Measurements from ENCODE around the gene AP1G2.

The AP1G2 gene

GRCh38 chr14:23521785-23522640 lies 45.6 kb downstream of the AP1G2 start:
- peak in 1 of 58 donors; percentile 53 for DNase-seq

GRCh38 chr14:23520899-23521533 lies 46.6 kb downstream of the AP1G2 start:
- peak in 15 of 58 donors; percentile 14 to 62 (median 50) for DNase-seq

- DNase-seq, result no peak
Measured at GRCh38 chr14:23518709-23519108, 48.9 kb downstream of the AP1G2 start.

DNA sequence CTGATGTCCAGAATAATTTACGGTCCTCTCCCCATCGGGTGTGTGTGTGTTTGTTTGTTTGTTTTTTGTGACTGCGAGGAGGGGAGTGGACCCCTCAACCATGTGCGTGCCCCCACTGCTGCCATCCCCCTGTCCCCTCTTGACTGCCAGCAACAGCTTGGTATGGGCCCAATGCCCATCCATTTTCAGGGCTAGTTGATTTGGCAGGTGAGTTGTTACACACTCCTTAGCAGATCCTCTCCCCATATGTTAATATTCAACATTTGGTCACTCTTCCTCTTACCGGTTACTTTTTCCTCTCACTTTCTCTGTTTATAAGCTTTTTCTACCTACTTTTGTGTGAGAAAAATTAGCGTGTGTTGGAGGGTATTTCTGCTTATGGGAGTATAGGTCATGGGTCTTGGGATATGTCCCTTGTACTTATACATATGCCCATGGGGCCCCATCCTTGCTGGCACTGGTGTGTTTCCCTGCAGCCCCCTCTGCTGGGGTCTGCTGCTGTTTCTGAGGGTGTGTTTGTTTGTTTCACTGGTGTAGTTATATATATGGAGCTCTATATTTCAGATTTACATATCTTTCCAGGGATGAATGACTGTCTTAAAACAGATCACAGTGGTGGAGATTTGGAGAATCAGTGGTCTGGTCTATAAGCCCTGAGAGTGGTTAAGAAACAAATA lies 49.8 kb downstream of the AP1G2 start:
- no peak for DNase-seq

DNA sequence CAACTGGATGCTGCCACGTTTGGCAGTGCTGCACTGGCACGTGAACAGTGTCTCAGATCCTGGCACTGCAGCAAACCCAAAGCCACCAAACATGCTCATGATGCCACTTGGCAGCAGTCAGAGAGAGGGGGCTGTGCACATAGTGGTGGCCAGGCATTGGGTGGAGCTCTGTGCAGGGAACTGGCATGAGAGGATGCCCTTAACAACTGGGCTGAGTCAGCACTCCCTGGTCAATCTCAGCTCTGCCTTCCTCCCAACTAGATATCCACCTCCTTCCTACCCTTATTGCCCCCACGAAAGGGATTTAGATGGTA lies 53.0 kb downstream of the AP1G2 start:
- peak in 42 of 58 donors; percentile 28 to 87 (median 65) for DNase-seq

- peak in 53 of 58 donors; percentile 41 to 91 (median 72) for DNase-seq
Measured at GRCh38 chr14:23513818-23514643, 53.6 kb downstream of the AP1G2 start.

DNA sequence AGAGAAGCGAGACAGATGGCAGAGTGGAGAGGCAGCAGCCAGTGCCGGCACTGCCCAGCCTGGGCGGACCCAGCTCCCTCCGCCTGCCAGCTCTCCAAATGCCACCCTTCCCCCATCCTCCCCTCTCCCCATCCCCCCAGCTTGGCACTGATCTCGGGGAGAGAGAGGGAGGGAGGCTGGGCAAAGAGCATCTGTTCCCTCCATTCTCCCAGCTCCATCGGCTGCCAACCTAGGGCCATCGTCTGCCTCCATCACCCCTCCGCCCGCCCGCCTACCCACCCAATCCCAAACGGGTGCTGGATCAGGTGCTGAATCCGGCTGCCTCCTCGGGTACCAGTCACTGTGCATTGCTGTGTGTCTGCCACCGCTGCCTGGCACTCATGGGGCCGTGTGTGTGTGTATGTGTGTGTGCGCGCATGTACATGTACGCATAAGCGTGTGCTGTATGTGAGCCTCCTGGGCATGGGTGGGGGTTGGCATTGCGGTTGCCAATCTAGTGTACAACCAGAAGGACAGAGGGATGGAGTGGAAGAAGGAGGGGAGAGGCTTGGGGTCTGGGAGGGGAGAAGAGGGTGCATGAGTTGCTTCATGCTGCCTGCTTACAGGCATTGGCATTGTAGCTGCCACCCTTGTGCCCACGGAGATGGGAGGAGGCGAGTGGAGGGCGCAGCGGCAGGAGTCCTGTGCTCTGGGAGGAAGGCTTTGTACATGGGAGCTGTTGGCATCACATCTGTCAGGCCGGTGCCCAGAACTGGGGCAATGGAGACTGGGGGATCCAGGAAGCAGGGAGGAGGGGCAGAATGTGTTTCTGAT lies 54.4 kb downstream of the AP1G2 start:
- DNase-seq, result peak; percentile 61 to 95 (median 88)

DNA sequence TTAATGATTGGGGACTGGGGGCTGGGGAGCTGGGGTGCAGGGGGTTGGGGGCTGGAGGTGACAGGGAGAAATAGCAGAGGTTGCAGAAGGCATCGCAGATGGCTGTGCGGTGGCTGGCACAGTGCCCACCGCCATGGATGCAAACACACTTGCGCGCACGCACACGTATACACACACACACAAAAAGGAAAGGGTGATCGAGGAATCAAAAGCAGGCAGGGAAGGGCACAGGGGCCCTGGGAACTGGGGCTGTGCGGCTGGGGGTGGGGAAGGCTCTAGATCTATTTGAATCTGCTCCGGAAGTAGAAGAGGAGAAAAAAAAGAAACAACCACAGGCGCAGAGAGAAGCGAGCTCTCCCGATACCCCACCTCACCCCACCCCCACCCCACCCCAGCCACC lies 55.4 kb downstream of the AP1G2 start:
- DNase-seq, result peak in 21 of 58 donors; percentile 22 to 69 (median 40)
